K562 (cell line): ENCODE data around the gene CALHM2. TPM values are rescaled to one million over a fixed set of nuclear protein-coding genes. Genes with fewer than 3 reads are reported as not detected.

Experiments used
- ATAC-seq: fragments of 200-7000 bp; cut with Tn5 transposase; 3 replicates; pipeline ENCODE4 v1.9.1; 2020; ENCODE audit warnings: moderate library complexity
- BruUV-seq: library from RNA; stranded (reverse); fragments of 400-500 nt; replicated peaks from 2 replicates; lab custom pipeline; 2021; lab: Mats Ljungman, UMichigan
- CTCF ChIA-PET: fragments of 300-600 bp; formaldehyde crosslinking; extraction: SDS; loops from one replicate; lab custom pipeline; 2021; ENCODE audit warnings: low intra/inter-chr PET ratio; lab: Yijun Ruan, JAX
- POLR2A ChIA-PET: fragments of 300-600, 350-650 bp; sonication (Branson Sonifier 250); formaldehyde crosslinking; extraction: SDS; loops from one replicate; lab custom pipeline; 2021; ENCODE audit warnings: antibody characterized with exemption, inconsistent platforms; lab: Yijun Ruan, JAX
- DNase-seq, 4 experiments: peaks; one replicate each; pipeline versions ENCODE4 v3.0.0 to v3.0.0-alpha.2; 2011 to 2018; ENCODE audit warnings: low spot score in 3 of 4, mixed read lengths in 3 of 4; ENCODE audit errors: extremely low read depth in 1 of 4
- FAIRE-seq: peaks from 2 replicates; lab custom pipeline; 2011; peaks lifted over from hg19 to GRCh38; lab: Jason Lieb, UNC
- H2AFZ ChIP-seq: 2 replicates; pipeline ENCODE4 v1.6.0; 2011; ENCODE audit warnings: low read depth, low read length, control low read depth, inconsistent platforms
- H3K27ac ChIP-seq: fragments of 200-600 bp; 3 replicates; pipeline ENCODE4 v1.8.0; 2011; ENCODE audit warnings: low read depth, mild to moderate bottlenecking, control low read depth, inconsistent platforms, low read length, moderate library complexity, mixed read lengths; ENCODE audit errors: extremely low read depth
- H3K27me3 ChIP-seq, 2 experiments: fragments of 300-600 bp in 1 of 2; 2 replicates in 1 of 2; 3 replicates in 1 of 2; pipeline versions ENCODE4 v1.6.0 to v1.8.0; 2011; ENCODE audit warnings: inconsistent platforms in 2 of 2, low read length in 2 of 2, mild to moderate bottlenecking in 1 of 2, mixed read lengths in 1 of 2, moderate library complexity in 1 of 2; ENCODE audit not compliant: control insufficient read depth in 2 of 2, insufficient read depth in 2 of 2
- H3K36me3 ChIP-seq: fragments of 300-600 bp; 3 replicates; pipeline ENCODE4 v1.8.0; 2011; ENCODE audit warnings: mild to moderate bottlenecking, low read length, inconsistent platforms; ENCODE audit not compliant: control insufficient read depth, insufficient read depth
- H3K4me1 ChIP-seq, 2 experiments: fragments of 200-600 bp in 1 of 2; replicated peaks in 1 of 2; 2 replicates in 1 of 2; 3 replicates in 1 of 2; pipeline versions ENCODE4 v1.5.1 to v1.8.0; 2011; ENCODE audit warnings: inconsistent platforms in 2 of 2, low read length in 2 of 2, mild to moderate bottlenecking in 1 of 2, mixed read lengths in 1 of 2, moderate library complexity in 1 of 2; ENCODE audit not compliant: control insufficient read depth in 2 of 2, insufficient read depth in 2 of 2
- H3K4me2 ChIP-seq: 2 replicates; pipeline ENCODE4 v1.6.1; 2011; ENCODE audit warnings: low read length, control low read depth, inconsistent platforms, mixed read lengths; ENCODE audit not compliant: insufficient read depth
- H3K4me3 ChIP-seq: fragments of 200-600 bp; sonication (generic), shearing (Covaris generic); 2 replicates; pipeline ENCODE4 v1.5.1; 2016; ENCODE audit warnings: control low read depth, inconsistent platforms
- H3K79me2 ChIP-seq: fragments of 200-600 bp; 3 replicates; pipeline ENCODE4 v1.8.0; 2011; ENCODE audit warnings: low read length, inconsistent platforms; ENCODE audit not compliant: control insufficient read depth, insufficient read depth
- H3K9ac ChIP-seq, 2 experiments: 2 replicates each; pipeline versions ENCODE4 v1.6.0 to v1.6.1; 2011; ENCODE audit warnings: low read depth in 2 of 2, low read length in 2 of 2, control low read depth in 1 of 2, inconsistent platforms in 1 of 2, mild to moderate bottlenecking in 1 of 2, mixed read lengths in 1 of 2; ENCODE audit not compliant: insufficient read depth in 1 of 2
- H3K9me1 ChIP-seq: one replicate; pipeline ENCODE4 v1.6.0; 2011; ENCODE audit warnings: inconsistent platforms, mild to moderate bottlenecking, low read length, moderate library complexity; ENCODE audit not compliant: control insufficient read depth, insufficient read depth
- H3K9me3 ChIP-seq: replicated peaks from 2 replicates; pipeline ENCODE4 v1.5.1; 2011; ENCODE audit warnings: low read depth, low read length, inconsistent platforms; ENCODE audit not compliant: control insufficient read depth, insufficient read depth
- H4K20me1 ChIP-seq: replicated peaks from 2 replicates; pipeline ENCODE4 v1.6.1; 2011; ENCODE audit warnings: low read length, inconsistent platforms, mixed read lengths; ENCODE audit not compliant: control insufficient read depth, insufficient read depth
- KDM2B ChIP-seq: fragments of 250-450 bp; sonication (Bioruptor Pico); IDR thresholded peaks from 2 replicates; pipeline ENCODE4 v1.8.0; 2021; ENCODE audit warnings: mild to moderate bottlenecking, moderate library complexity
- MLX ChIP-seq, 2 experiments: fragments of 450-650 bp in 1 of 2; sonication (generic) in 1 of 2; formaldehyde crosslinking; conservative IDR thresholded peaks; 2 replicates each; pipeline versions ENCODE4 v1.4.0 to v1.8.1; 2020 to 2022; ENCODE audit warnings: mild to moderate bottlenecking in 1 of 2, missing genetic modification reagents in 1 of 2
- POLR2G ChIP-seq: fragments of 200-400 bp; formaldehyde crosslinking; IDR thresholded peaks from 2 replicates; pipeline ENCODE4 v1.6.1; 2017; ENCODE audit warnings: low read depth, mild to moderate bottlenecking, antibody characterized with exemption, low read length, moderate library complexity
- RNF2 ChIP-seq: sonication (generic); IDR thresholded peaks from 2 replicates; pipeline ENCODE4 v1.6.1; 2016
- TCF3 ChIP-seq: sonication (generic); formaldehyde crosslinking; IDR thresholded peaks from 2 replicates; pipeline ENCODE4 v1.4.0; 2020; ENCODE audit warnings: mild to moderate bottlenecking, missing genetic modification reagents
- ZBTB11 ChIP-seq, 3 experiments: fragments of 200-800 bp in 1 of 3; fragments of 250-450 bp in 1 of 3; fragments of 450-650 bp in 1 of 3; sonication (Bioruptor Pico) in 1 of 3; sonication (Bioruptor generic) in 1 of 3; formaldehyde crosslinking in 1 of 3; IDR thresholded peaks; 2 replicates each; pipeline versions ENCODE4 v1.6.1 to v1.8.0; 2016 to 2022; ENCODE audit warnings: mild to moderate bottlenecking in 2 of 3, missing genetic modification characterization in 2 of 3, missing compliant biosample characterization in 1 of 3, moderate library complexity in 1 of 3
- ZBTB34 ChIP-seq: fragments of 250-450 bp; sonication (Bioruptor Pico); IDR thresholded peaks from 2 replicates; pipeline ENCODE4 v1.8.0; 2021; ENCODE audit warnings: mild to moderate bottlenecking, moderate library complexity
- ZNF79 ChIP-seq: fragments of 250-450 bp; sonication (Bioruptor Pico); IDR thresholded peaks from 2 replicates; pipeline ENCODE4 v1.4.0; 2020; ENCODE audit warnings: low read depth, mild to moderate bottlenecking, moderate library complexity
- WGBS: fragments of 100-300 bp; shearing (Covaris generic); methylation state at CpG from one replicate; pipeline ENCODE4 v1.1.6; 2016; ENCODE audit warnings: low coverage, mixed read lengths; ENCODE audit not compliant: insufficient coverage; ENCODE audit errors: missing lambda C conversion rate; 5-methylcytosine and 5-hydroxymethylcytosine counted together
- in situ Hi-C: fragments of 300-500 bp; cut with MboI; formaldehyde crosslinking; loops from 4 replicates; pipeline ENCODE4 v1.15.0; 2018; ENCODE audit warnings: inconsistent platforms, mixed read lengths
- intact Hi-C: fragments of 100-400 bp; cut with micrococcal nuclease; formaldehyde crosslinking; loops from 2 replicates; pipeline ENCODE4 v1.14.2; 2022
- polyA plus RNA-seq, 8 experiments: library from polyadenylated mRNA; depleted of rRNA in 4 of 8; stranded (reverse) in 5 of 8; unstranded in 3 of 8; fragments of >200 nt; fragmentation: Nextera tagmentation in 2 of 8; fragmentation: Illumina TruSeq in 1 of 8; extraction: Ambion mirVana in 2 of 8; extraction: Trizol in 1 of 8; gene quantifications; 2 replicates each; pipeline versions ENCODE4 v1.2.1 to v1.2.3, GENCODE V29; 2011 to 2014; ENCODE audit warnings: inconsistent platforms in 1 of 8, missing spikeins in 1 of 8
- total RNA-seq, 7 experiments: library from RNA; depleted of rRNA in 6 of 7; stranded (reverse); fragments of >200 nt in 6 of 7; fragmentation: Illumina TruSeq in 2 of 7; extraction: Trizol in 2 of 7; gene quantifications; 2 replicates each; pipeline versions ENCODE4 v1.2.1 to v1.2.3, GENCODE V29; 2011 to 2021; ENCODE audit warnings: low replicate concordance in 1 of 7

The CALHM2 gene
- total and polyA plus RNA-seq, 9 of the 15 experiments (the other 6 are each of a cell fraction or from before 2014, with no cell fraction given), result 0.08 to 0.14 (median 0.13) TPM; not detected in 6

GRCh38 chr10:103455235-103455634, 3.1 kb upstream of the CALHM2 start:
- Histone ChIP-seq H4K20me1 (no peaks in the 10 kb centered on the region; the same call in 1 of the 2 replicates), H3K4me1 (peaks cover 2 to 22% of the 10 kb centered on the region in 2 experiments; a peak in 3 of 5 replicates), H3K36me3 (no peaks in the 10 kb centered on the region), H3K27ac (no peak overlapping the region), H3K4me2 (no peak overlapping the region), H3K79me2 (no peaks in the 10 kb centered on the region), H3K9ac (peak overlapping the region in 1 of 2 experiments; percentile 68; a peak in 1 of 4 replicates), H3K9me1 (no peaks in the 10 kb centered on the region), H3K27me3 (no peaks in the 10 kb centered on the region), H3K4me3 (no peak overlapping the region), H3K9me3 (no peaks in the 10 kb centered on the region), H2AFZ (no peak overlapping the region)
- no peak for DNase-seq
- CTCF ChIA-PET, result no interaction called here
- ATAC-seq, result no peak
- BruUV-seq, result no TSS peak
- intact Hi-C loops (no loop called here), in situ Hi-C loops (no loop called here)
- POLR2A ChIA-PET, result no interaction called here
- 35% methylated on average over 25 of the region's 25 CpGs for WGBS
- TF ChIP-seq RNF2 (no peak), KDM2B (CRISPR knock-in tag) (no peak), TCF3 (CRISPR knock-in tag) (no peak), ZBTB11 (CRISPR knock-in tag; IDR thresholded peaks at IDR 0.05) (no peak), POLR2G (0 out of 2 replicates have a peak, but pooled peaks have one; percentile 22), ZNF79 (CRISPR knock-in tag) (no peak), MLX (CRISPR knock-in tag; conservative IDR thresholded peaks at IDR 0.05) (no peak), ZBTB34 (CRISPR knock-in tag) (no peak)
- no peak for FAIRE-seq
